Lower leg skin (tissue), 3 donors: ENCODE data around the gene UBE2F.

Source experiments
- POLR2A ChIP-seq, 2 donors: fragments of 450-650 bp; IDR thresholded peaks; one replicate each; pipeline ENCODE4 v1.6.1; 2016 to 2017; ENCODE audit warnings: antibody characterized with exemption in 2 of 2, mild to moderate bottlenecking in 1 of 2, moderate library complexity in 1 of 2
- TF ChIP-seq, protein P1 (sequence below), 3 donors: fragments of 450-650 bp; IDR thresholded peaks; one replicate each; pipeline ENCODE4 v1.5.1; 2016; ENCODE audit warnings: antibody characterized with exemption in 3 of 3, mild to moderate bottlenecking in 3 of 3, moderate library complexity in 2 of 3

DNA sequence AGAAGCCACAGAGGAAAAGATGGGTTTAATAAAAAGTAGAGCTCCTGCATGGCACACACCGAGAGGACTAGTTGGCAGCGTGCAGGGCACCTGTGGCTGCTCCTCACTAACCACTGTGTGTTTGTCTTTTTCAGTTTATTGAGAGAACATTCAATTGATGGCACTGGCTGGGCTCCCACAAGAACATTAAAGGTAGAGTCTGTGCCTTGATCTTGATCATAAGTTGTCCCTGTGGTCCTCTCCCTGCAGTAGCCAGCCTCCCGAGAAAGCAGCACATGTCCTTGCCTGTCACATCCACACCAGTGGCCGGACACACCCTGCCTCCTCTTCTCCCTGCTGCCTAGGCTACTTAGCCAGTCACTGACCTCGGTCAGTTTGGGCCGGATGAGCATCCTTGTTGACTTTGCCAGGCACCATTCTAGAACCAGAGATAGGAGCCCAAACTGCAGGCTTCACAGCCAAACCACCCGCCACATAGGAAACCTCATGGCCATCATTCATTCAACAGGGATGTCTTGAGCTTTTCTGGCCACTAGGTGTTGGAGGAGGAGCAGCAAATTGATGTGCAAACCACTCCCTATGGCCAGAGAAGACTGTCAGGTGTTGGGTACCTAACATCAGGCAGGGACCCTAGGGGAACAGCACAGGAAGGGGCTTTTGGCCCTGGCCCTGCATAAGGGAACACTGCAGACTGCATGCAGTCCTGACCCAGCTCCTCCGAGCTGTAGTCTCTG, 63.8 kb downstream of the UBE2F start:
- no peak for TF ChIP-seq POLR2A (IDR thresholded peaks at IDR 0.05)
- TF ChIP-seq, protein P1, sequence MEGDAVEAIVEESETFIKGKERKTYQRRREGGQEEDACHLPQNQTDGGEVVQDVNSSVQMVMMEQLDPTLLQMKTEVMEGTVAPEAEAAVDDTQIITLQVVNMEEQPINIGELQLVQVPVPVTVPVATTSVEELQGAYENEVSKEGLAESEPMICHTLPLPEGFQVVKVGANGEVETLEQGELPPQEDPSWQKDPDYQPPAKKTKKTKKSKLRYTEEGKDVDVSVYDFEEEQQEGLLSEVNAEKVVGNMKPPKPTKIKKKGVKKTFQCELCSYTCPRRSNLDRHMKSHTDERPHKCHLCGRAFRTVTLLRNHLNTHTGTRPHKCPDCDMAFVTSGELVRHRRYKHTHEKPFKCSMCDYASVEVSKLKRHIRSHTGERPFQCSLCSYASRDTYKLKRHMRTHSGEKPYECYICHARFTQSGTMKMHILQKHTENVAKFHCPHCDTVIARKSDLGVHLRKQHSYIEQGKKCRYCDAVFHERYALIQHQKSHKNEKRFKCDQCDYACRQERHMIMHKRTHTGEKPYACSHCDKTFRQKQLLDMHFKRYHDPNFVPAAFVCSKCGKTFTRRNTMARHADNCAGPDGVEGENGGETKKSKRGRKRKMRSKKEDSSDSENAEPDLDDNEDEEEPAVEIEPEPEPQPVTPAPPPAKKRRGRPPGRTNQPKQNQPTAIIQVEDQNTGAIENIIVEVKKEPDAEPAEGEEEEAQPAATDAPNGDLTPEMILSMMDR (IDR thresholded peaks at IDR 0.05): no peak
